Activated CD8-positive, alpha-beta T cell treated with anti-CD3 and anti-CD28 coated beads, Interleukin-2, amount 10 ng/mL, durations not matched to agents 7 days and 5 days (primary cell): ENCODE data around the gene NPM3. TPM values are rescaled to one million over a fixed set of nuclear protein-coding genes. Genes with fewer than 3 reads are reported as not detected.

Experiments used
- ATAC-seq: fragments of 150-1000 bp; cut with Tn5 transposase; one replicate; pipeline ENCODE4 v1.10.0; 2021; ENCODE audit warnings: moderate library complexity
- CTCF ChIA-PET: fragments of 350-600 bp; sonication (Branson Sonifier 250); formaldehyde crosslinking; loops from one replicate; lab custom pipeline; 2021; ENCODE audit warnings: antibody characterized with exemption; lab: Charles Lee
- POLR2A ChIA-PET: fragments of 350-600 bp; sonication (Branson Sonifier 250); formaldehyde crosslinking; loops from one replicate; lab custom pipeline; 2021; ENCODE audit warnings: antibody characterized with exemption; lab: Charles Lee
- DNase-seq: peaks from one replicate; pipeline ENCODE4 v3.0.0-alpha.2; 2020
- H3K27ac Mint-ChIP-seq: one replicate; pipeline ENCODE4 v1.8.0; 2021; ENCODE audit warnings: mild to moderate bottlenecking, mixed read lengths
- H3K27me3 Mint-ChIP-seq: one replicate; pipeline ENCODE4 v1.8.0; 2021; ENCODE audit warnings: low read depth, mixed read lengths
- H3K36me3 Mint-ChIP-seq: one replicate; pipeline ENCODE4 v1.8.0; 2021; ENCODE audit warnings: low read depth, mixed read lengths
- H3K4me1 Mint-ChIP-seq: one replicate; pipeline ENCODE4 v1.8.0; 2021; ENCODE audit warnings: low read depth, mixed read lengths
- H3K4me3 Mint-ChIP-seq: one replicate; pipeline ENCODE4 v1.8.0; 2021; ENCODE audit warnings: mild to moderate bottlenecking, mixed read lengths
- H3K9me3 Mint-ChIP-seq: one replicate; pipeline ENCODE4 v1.8.0; 2022; ENCODE audit warnings: mixed read lengths; ENCODE audit not compliant: insufficient read depth
- total RNA-seq, 2 experiments: library from RNA; stranded (reverse); gene quantifications; one replicate each; pipeline ENCODE4 v1.2.3, GENCODE V29; 2021

NPM3 gene
- total RNA-seq, 2 experiments from 2014 or later, result 49.7 to 58.3 TPM

DNA sequence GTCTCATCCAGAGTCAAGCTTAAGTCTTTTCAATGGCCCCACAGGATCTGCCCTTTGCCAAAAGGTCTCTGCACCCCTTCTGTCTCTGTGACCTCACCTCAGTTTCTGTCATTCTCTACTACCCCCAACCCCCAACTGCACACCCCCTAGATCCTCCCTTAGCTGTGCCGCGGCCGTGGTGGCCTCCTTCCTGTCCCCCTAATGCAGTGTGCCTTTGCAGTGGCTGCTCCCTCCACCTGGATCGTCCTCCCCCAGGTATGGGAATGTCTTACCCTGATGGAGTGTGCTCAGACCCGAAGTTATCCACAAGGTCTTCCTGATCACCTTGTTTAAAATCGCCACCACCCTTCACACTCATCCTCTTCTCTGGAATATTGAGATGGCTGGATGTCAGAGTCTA is 16.9 kb downstream of the NPM3 start:
- no peak overlapping the region for H3K4me3 Mint-ChIP-seq
- peaks cover 27% of the 10 kb centered on the region for H3K27me3 Mint-ChIP-seq
- H3K36me3 Mint-ChIP-seq, result no peaks in the 10 kb centered on the region
- CTCF ChIA-PET, result interaction anchor here (1.5 kb wide), 1 partner anchor 15 kb away, joined by 3 read pairs; no protein-coding TSS in a partner anchor
- DNase-seq, result no peak
- no peaks in the 10 kb centered on the region for H3K9me3 Mint-ChIP-seq
- no peaks in the 10 kb centered on the region for H3K4me1 Mint-ChIP-seq
- no peak for ATAC-seq
- H3K27ac Mint-ChIP-seq, result no peak overlapping the region
- POLR2A ChIA-PET, result no interaction called here

DNA sequence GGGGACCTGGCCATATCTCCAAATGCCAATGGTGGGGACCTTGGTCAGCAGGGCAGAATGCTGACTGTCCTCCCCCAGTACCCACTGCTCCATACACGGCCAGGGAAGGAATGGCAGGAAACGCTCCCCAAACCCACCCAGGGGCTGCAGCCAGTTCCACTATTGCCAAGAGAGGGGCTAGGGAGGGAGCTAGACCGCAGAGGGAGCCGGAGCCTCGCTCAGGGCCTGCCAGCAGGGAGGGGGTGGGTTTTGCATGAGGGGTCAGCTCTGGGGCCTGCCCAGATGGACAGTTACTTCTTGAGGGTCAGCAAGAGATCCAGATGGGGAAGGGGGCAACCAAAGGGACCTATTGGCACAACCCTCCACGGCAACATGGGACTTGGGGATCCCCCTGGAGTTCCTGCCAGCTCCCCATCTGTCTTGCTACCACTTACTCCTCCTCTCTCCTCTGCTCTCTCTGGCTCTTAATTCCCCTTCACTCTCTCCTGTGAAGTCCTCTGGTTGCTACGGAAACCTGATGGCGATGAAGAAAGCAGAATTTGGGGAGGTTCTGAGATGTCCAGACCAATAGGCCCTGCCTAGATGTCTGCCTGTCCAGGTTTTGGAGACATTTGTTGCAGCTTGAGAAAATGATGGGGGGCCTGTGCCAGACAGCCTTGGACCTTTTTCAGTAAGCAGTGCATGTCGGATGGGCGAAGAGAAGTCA is 20.0 kb downstream of the NPM3 start:
- H3K9me3 Mint-ChIP-seq, result no peaks in the 10 kb centered on the region
- H3K4me3 Mint-ChIP-seq, result no peak overlapping the region
- no peaks in the 10 kb centered on the region for H3K4me1 Mint-ChIP-seq
- ChIA-PET POLR2A (no interaction called here), CTCF (interaction anchor here (0.9 to 1.3 kb wide), 2 partner anchors 10 to 18 kb away, joined by 3 to 4 read pairs; no protein-coding TSS in a partner anchor)
- ATAC-seq (no peak), DNase-seq (no peak)
- H3K27ac Mint-ChIP-seq, result no peak overlapping the region
- peaks cover 27% of the 10 kb centered on the region for H3K27me3 Mint-ChIP-seq
- H3K36me3 Mint-ChIP-seq, result no peaks in the 10 kb centered on the region

DNA sequence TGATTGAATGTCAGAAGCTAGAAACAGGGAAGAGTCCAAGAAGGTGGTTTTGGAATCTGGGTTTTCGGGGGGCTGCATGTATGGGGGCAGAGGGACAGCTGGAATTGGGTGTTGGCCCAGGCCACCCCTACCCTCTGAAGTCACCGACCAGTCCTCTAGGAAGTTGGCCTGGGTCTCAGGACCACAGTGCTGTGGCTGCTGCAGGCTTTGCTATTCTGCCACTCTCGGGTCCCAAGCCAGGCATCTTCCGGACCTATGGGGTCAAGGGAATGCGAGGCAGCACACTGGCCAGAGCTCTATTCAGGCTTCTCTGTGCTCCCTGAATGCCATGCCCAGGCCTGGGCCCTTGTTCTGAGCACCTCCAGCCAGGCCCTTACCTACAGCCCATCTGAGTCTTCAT is 20.5 kb downstream of the NPM3 start:
- ATAC-seq, result no peak
- no peak for DNase-seq
- no peaks in the 10 kb centered on the region for H3K4me1 Mint-ChIP-seq
- no peak overlapping the region for H3K27ac Mint-ChIP-seq
- CTCF ChIA-PET, result interaction anchor here (0.9 to 1.3 kb wide), 2 partner anchors 10 to 19 kb away, joined by 3 to 4 read pairs; no protein-coding TSS in a partner anchor
- no peak overlapping the region for H3K4me3 Mint-ChIP-seq
- H3K27me3 Mint-ChIP-seq, result peaks cover 29% of the 10 kb centered on the region
- POLR2A ChIA-PET, result no interaction called here
- H3K36me3 Mint-ChIP-seq, result no peaks in the 10 kb centered on the region
- H3K9me3 Mint-ChIP-seq, result no peaks in the 10 kb centered on the region

DNA sequence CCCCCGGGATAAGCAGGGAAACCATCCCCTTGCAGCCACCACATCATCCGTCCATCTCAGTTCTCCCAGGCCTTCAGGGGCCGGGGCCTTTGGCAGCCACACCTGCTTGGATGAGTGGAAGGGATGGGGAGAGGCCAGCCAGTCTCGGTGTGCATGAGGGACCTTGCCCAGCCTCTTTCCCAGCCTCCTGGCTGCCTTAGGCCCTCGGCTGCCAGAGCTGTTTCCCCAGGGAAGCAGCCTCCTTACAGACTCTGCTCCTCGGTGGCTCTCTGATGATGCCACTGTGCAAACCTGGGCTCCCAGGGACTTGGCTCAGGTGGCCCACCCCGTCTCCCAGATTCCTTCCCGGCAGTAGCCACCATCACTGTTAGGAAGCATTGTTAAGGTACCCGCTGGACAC is 22.0 kb downstream of the NPM3 start:
- no peak overlapping the region for H3K4me3 Mint-ChIP-seq

DNA sequence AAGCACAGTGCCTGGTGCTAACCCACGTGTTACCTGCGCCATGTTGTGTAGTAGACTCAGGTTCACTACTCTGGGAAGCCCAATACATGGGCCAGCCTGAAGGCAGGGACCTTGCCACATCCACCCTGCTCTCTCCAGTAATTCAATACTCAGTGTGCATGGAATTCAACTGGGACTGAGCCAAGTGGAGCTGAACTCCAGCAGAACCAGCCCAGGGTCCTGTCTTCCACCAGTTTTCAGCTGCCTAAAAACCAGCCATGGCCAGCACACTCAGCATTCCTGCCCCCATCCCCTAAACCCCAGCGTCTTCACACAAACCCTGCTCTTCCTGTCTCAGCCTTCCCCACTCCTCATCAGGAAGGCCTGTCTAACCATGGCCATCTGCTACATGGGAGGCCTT is 22.7 kb downstream of the NPM3 start:
- ChIA-PET CTCF (interaction anchor here (0.7 kb wide), 1 partner anchor 21 kb away, joined by 3 read pairs; no protein-coding TSS in a partner anchor), POLR2A (no interaction called here)
- no peak for ATAC-seq

More for the DNA sequence above, 22.0 kb downstream of the NPM3 start:
- ChIA-PET CTCF (no interaction called here), POLR2A (no interaction called here)
- H3K36me3 Mint-ChIP-seq, result no peaks in the 10 kb centered on the region
- peaks cover 22% of the 10 kb centered on the region for H3K27me3 Mint-ChIP-seq
- no peak overlapping the region for H3K27ac Mint-ChIP-seq
- ATAC-seq (no peak), DNase-seq (no peak)
- H3K4me1 Mint-ChIP-seq, result no peaks in the 10 kb centered on the region
- H3K9me3 Mint-ChIP-seq, result no peaks in the 10 kb centered on the region

DNA sequence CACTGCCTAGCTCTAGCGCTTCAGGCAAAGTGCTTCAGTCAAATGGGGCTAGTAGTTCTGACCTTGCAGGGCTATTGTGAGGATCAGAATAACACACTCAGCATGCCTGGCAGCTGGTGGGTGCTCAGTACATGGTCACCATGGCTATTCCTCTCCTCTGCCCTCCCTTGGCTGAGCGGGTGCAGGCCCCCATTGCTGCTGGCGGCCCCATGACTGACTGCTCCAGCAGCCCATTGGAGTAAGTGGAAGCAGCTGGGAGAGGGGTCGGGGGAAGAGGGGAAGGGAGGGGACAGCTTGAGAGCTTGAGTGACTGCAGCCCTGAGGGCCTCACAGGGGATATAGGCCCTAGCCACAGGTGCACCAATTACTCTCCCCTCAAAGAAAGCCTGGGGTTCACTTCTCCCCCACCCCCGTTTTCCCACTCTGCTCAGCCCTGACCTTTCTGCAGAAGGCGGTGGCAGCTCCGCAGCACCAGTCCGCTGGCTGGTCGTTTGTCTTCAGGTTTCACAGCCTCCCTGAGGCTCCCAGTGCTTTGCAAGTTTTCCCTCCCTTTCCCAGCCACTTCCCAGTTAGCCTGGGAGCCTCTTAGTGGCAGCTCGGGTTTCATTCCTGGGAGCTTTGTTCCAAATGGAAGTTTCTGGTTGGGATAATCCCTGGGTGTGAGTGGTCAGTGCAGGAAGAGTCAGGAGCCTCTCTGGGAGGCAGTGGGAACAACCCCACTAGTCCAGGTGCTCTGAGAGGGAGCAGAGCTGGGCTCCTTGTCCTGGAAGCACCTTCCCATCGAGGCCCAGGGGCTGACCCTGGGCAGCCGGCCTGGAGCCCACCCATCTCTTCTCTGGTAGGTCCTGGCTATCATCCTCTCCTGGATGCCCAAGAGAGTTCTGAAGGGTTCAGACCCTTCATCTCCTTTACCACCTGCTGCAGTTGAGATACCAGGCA is 23.7 kb downstream of the NPM3 start:
- ChIA-PET POLR2A (interaction anchor here (1.0 kb wide), 1 partner anchor 66 kb away, joined by 3 read pairs; no protein-coding TSS in a partner anchor), CTCF (interaction anchor here (0.7 to 1.4 kb wide), 2 partner anchors 22 to 293 kb away, joined by 3 to 4 read pairs; no protein-coding TSS in a partner anchor)
- Mint-ChIP-seq H3K9me3 (no peaks in the 10 kb centered on the region), H3K36me3 (no peaks in the 10 kb centered on the region), H3K27ac (no peak overlapping the region), H3K4me1 (no peaks in the 10 kb centered on the region), H3K27me3 (peaks cover 12% of the 10 kb centered on the region), H3K4me3 (no peak overlapping the region)
- no peak for ATAC-seq
- no peak for DNase-seq

More for the DNA sequence above, 22.7 kb downstream of the NPM3 start:
- no peak for DNase-seq
- Mint-ChIP-seq H3K9me3 (no peaks in the 10 kb centered on the region), H3K4me1 (no peaks in the 10 kb centered on the region), H3K36me3 (no peaks in the 10 kb centered on the region), H3K4me3 (no peak overlapping the region), H3K27me3 (peaks cover 19% of the 10 kb centered on the region), H3K27ac (no peak overlapping the region)

DNA sequence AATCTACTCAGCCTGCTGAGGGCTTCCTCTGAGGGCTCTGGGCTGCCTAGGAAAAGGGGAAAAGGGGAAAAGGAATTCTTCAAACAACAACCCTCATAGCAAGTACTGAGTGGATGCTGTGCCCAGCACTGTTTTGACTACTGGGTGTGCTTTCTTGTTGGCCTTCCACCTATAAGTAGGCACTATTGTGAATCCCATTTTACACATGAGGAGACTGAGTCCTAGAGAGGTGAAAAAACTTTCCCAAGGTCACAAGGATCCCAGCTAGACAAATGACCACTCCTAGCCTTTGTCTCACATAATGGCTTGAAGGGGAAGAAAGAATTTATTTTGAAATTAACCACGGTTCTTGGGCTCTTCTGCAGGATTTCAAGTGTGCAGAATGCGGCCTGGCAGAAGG is 24.4 kb downstream of the NPM3 start:
- Mint-ChIP-seq H3K4me1 (no peaks in the 10 kb centered on the region), H3K27ac (no peak overlapping the region), H3K9me3 (no peaks in the 10 kb centered on the region), H3K27me3 (peaks cover 17% of the 10 kb centered on the region), H3K36me3 (no peaks in the 10 kb centered on the region), H3K4me3 (no peak overlapping the region)
- CTCF ChIA-PET, result interaction anchor here (1.4 kb wide), 1 partner anchor 292 kb away, joined by 4 read pairs; no protein-coding TSS in a partner anchor
- DNase-seq (no peak), ATAC-seq (no peak)
- POLR2A ChIA-PET, result interaction anchor here (1.0 kb wide), 1 partner anchor 65 kb away, joined by 3 read pairs; no protein-coding TSS in a partner anchor

DNA sequence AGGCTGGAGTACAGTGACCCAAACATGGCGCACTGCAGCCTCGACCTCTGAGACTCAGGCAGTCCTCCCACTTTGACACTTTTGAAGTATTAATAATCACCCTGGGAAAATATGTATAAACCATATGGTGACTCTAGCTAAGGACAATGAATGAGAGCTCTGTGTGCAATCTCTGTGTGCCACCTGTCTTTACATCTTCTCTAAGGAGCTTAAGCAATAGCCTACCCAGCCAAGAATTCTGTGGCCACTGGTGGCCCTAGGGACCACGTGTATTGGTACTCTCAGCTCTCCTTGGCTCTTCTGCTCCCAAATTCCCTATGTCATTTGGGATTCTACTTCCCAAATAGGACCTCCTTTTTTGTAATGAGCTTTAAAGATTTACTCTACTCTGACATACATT is 31.0 kb downstream of the NPM3 start:
- POLR2A ChIA-PET, result no interaction called here

DNA sequence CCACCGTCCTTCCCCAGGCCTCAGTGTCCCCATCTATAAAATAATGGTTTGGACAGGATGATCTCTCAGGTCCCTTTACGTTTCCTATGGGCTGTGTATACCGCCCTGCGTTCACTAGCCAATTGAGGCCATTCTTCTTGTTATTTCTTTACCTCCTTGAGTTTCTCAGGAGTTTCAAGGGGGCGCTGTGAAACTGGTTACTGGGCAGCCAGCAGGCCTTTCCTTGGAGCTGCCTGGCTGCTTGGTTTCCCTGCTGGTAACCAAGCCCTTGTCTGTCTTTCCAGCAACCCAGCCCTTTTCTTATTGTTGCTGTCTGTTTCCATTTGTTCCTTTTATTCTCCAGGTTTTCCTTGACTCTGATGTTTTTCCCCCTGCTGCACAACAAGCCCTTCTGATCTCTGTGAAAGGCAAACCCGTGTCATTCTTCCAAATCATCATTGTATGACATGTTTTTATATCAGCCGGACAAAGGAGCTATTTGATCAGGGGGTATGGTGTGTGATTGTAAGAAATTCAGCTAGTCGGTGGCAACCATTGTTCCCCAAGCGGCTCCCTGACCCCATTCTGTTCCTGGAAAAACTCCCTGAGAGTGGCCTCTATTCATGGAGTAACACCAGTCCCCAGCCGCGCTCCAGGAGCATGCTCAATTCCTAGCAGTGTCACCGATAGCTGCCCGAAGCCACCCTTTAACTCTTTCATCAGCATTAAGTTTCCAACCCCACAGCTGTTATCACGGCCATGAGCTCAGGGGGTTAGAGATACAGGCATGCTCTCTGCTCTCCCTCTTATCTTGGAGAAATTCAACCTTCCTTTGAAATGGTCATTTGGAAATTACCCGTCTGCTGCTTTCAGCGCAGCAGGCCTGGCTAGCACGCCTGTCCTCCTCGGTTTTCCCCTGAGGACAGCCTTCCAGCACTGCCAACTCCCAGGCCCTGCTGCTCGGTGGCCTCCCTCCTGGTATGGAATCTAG is 33.9 kb downstream of the NPM3 start:
- no peak for ATAC-seq
- ChIA-PET POLR2A (no interaction called here), CTCF (interaction anchor here (1.0 kb wide), 1 partner anchor 146 kb away, joined by 3 read pairs; no protein-coding TSS in a partner anchor)
- Mint-ChIP-seq H3K4me3 (no peak overlapping the region), H3K36me3 (no peaks in the 10 kb centered on the region), H3K9me3 (no peaks in the 10 kb centered on the region), H3K27ac (no peak overlapping the region), H3K27me3 (peaks cover 19% of the 10 kb centered on the region), H3K4me1 (no peaks in the 10 kb centered on the region)
- DNase-seq, result no peak

More for the DNA sequence above, 31.0 kb downstream of the NPM3 start:
- no peaks in the 10 kb centered on the region for H3K9me3 Mint-ChIP-seq
- no peak overlapping the region for H3K27ac Mint-ChIP-seq
- ATAC-seq (no peak), DNase-seq (no peak)
- H3K27me3 Mint-ChIP-seq, result peaks cover 13% of the 10 kb centered on the region
- H3K36me3 Mint-ChIP-seq, result no peaks in the 10 kb centered on the region
- no peak overlapping the region for H3K4me3 Mint-ChIP-seq
- no peaks in the 10 kb centered on the region for H3K4me1 Mint-ChIP-seq
- CTCF ChIA-PET, result no interaction called here

DNA sequence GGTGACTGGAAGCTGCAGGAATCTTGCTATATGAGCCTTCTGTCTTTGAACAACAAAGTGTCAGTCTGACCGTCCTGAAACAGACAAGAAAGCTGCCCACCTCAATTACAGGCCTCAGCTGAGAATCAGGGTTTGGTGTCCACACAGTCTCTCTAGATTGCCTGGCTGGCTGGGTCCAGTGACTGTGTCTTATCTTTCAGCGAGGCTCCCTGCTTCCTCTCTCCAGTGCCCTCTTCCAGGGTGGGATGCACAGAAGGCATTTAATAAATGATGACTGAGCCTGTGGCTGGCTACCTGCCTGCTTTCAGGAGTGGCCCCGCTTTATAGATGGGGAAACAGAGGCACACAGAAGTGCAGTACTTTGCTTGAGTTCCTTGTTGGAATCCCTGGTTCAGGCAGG is 34.8 kb downstream of the NPM3 start:
- Mint-ChIP-seq H3K36me3 (no peaks in the 10 kb centered on the region), H3K27ac (no peak overlapping the region), H3K27me3 (peaks cover 19% of the 10 kb centered on the region), H3K4me1 (no peaks in the 10 kb centered on the region), H3K9me3 (no peaks in the 10 kb centered on the region), H3K4me3 (no peak overlapping the region)
- ChIA-PET CTCF (no interaction called here), POLR2A (no interaction called here)
- no peak for DNase-seq
- no peak for ATAC-seq
